ENCODE data around the gene TBC1D1.

- TF ChIP-seq CTCF (IDR thresholded peaks at IDR 0.05; ENCODE audit: low read length) (no peak), EZH2 (IDR thresholded peaks at IDR 0.05; ENCODE audit: borderline replicate concordance, low read length) (no peak)
Measured at GRCh38 chr4:38020386-38020785, 129.5 kb downstream of the TBC1D1 start.
